Measurements from ENCODE around the gene SFXN5.

The SFXN5 gene

DNA sequence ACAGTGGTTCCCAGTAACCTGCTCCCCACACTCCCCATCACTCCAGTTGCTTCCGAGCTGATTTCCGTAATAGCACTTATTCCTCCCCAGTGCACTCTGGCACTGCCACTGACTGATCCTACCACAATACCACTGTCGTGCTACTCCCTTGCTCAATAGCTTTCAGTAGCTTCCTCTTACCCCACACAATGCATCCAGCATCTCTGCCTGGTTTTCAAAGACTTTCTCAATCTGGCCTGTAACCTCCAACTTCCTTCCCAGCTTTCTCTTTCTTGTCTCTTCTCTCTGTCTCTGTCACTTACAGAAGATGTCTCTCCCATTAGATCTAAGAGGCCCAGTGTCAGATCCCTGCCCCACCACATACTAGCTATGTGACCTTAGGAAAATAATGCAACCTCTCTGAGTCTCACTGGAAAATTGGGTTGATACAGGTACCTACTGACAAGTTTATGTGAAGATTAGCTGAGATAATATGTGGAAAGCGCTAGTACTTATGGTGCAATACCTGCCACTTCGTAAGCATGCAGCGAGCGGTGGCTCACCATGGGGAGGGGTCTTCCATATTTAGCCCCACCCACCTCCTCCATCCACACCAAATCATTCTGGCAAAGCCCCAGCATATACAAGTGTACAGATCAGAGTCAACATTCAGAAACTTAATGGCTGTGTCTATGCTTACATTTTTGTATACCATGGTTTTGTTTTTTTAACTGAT, 36.7 kb downstream of the SFXN5 start:
- Mint-ChIP-seq H3K4me1 (no peaks in the 10 kb centered on the region), H3K9me3 (no peaks in the 10 kb centered on the region), H3K27me3 (no peaks in the 10 kb centered on the region), H3K36me3 (no peaks in the 10 kb centered on the region), H3K4me3 (no peak overlapping the region), H3K27ac (no peak overlapping the region)
- no peak for DNase-seq
- CTCF ChIA-PET = interaction anchor here (0.9 to 1.7 kb wide), 2 partner anchors 12 to 51 kb away, joined by 3 read pairs; no protein-coding TSS in a partner anchor

DNA sequence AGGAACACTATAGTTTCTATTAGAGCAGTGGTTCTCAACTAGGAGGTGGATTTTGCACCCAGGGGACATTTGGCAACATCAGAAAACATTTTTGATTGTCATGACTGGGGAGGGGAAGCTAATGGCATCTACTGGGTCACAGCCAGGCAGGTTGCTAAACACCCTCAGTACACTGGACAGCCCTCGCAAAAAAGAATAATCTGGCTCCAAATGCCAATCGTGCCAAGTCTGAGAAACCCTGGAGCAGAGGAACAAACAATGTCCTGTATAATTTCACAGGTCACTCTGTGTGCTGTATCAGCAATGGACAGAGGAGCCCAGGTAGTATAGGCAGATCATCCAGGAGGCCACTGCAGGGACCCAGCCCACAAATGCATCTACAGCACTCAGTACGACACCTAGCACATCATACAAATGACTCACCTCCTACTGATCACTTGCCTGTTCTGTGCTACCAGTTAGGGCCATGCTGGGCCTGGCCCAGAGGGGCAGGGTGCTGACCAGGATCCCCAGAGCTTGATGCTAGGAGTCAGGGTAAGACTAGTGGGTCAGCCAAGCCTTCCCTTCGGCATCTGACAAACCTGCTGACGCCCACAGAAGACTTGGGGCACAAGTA, 37.6 kb downstream of the SFXN5 start:
- H3K27me3 Mint-ChIP-seq = no peaks in the 10 kb centered on the region
- no peak overlapping the region for H3K27ac Mint-ChIP-seq
- no peaks in the 10 kb centered on the region for H3K36me3 Mint-ChIP-seq
- no peaks in the 10 kb centered on the region for H3K4me1 Mint-ChIP-seq
- DNase-seq = no peak
- no peak overlapping the region for H3K4me3 Mint-ChIP-seq
- H3K9me3 Mint-ChIP-seq = no peaks in the 10 kb centered on the region
- CTCF ChIA-PET = interaction anchor here (1.7 kb wide), 1 partner anchor 11 kb away, joined by 3 read pairs; no protein-coding TSS in a partner anchor

DNA sequence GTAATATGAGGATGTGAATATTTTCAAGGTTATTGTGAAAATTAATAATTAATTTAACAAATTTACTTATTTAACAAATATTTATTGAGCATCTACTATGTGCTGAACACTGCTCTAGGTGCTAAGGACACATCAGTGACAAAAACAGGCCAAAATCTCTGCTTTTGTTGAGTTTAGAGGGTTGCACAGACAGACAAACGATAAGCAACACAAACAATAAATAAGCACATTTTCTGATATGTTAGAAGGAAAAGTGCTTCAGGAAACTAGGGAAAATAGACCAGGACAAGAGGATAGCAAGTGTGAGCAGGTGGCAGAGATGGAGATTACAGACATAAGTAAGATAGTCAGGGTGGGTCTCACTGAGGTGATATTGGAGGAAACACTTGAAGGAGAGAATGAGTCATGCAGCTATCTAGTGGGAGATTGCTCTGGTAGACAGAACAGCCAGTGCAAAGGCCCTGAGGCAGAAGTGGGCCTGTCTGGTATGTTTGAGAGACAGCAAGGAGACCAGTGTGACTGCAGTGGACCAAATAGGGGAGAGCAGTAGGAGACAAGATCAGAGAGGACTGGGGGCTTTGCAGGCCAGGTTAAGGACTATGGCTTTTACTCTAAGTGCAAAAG, 38.3 kb downstream of the SFXN5 start:
- H3K9me3 Mint-ChIP-seq = no peaks in the 10 kb centered on the region
- no peak overlapping the region for H3K4me3 Mint-ChIP-seq
- no peaks in the 10 kb centered on the region for H3K4me1 Mint-ChIP-seq
- no peak overlapping the region for H3K27ac Mint-ChIP-seq
- no peaks in the 10 kb centered on the region for H3K27me3 Mint-ChIP-seq
- CTCF ChIA-PET = interaction anchor here (0.7 to 1.7 kb wide), 2 partner anchors 10 to 41 kb away, joined by 3 read pairs; no protein-coding TSS in a partner anchor
- no peak for DNase-seq
- no peaks in the 10 kb centered on the region for H3K36me3 Mint-ChIP-seq

DNA sequence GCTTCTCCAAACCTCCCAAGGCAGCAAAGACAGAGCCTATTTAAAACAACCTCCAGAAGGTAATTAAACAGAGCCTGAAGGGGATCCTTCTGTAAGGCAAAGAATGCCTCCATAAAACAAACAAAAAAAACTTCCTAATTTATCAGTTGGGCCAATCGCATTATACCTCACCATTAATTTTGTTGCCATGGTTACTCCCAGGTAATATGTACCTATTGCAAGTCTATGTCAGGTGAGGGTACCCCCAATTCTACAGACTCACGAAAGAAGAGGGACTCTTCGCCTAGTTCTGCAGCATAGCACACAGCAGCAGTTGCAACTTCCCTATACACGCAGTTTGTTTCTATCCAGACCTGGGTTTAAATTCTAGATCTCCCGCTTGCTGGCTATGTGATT, 38.8 kb downstream of the SFXN5 start:
- Mint-ChIP-seq H3K27ac (no peak overlapping the region), H3K36me3 (no peaks in the 10 kb centered on the region), H3K9me3 (no peaks in the 10 kb centered on the region), H3K4me1 (no peaks in the 10 kb centered on the region), H3K4me3 (no peak overlapping the region), H3K27me3 (no peaks in the 10 kb centered on the region)
- CTCF ChIA-PET = interaction anchor here (0.7 to 1.7 kb wide), 2 partner anchors 10 to 41 kb away, joined by 3 read pairs; no protein-coding TSS in a partner anchor
- no peak for DNase-seq

DNA sequence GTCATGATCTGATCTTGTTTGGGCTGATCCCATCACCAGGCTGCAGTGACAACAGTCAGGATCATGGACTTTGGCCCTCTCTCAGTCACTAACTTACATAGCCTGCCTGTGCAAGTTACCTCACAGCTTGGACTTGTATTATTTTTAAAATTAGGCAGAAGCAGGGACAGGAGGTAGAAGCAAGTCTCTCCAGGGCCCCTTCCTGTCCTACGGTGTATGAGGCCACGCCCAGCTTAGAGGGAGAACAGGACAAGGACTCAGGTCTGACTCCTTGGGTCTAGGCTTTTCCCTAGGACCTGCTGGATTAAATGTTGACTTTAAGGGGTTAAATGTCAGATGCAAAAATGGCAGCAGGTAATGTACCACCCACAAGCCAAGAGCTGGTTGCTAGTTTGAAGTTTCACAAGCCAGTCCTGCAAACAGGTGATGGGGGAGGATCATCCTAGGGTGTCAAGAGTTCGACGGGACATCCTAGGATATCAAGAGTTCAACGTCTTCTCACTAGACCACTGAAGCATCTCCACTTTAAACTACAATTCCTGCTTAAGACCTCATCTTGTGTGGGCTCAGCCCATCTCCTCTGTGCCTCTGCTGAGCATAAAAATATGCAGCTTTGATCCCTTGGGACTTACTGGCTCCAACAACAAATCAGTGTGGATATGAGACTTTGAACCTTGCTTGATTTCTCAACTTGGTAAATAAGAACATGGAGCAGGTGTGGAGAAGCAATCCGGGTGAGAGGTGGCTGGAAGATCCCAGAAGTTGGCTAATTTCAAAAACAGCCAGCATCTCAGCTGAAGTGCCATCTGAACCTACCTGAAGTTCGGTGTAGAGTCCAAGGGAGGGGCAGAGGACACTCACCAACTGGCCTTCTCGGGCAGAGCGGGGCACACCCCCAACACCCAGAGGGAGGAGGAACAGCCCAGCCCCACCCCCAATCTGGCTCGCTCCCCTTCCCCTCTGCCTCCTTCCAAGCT, 39.5 kb downstream of the SFXN5 start:
- no peak overlapping the region for H3K27ac Mint-ChIP-seq

DNA sequence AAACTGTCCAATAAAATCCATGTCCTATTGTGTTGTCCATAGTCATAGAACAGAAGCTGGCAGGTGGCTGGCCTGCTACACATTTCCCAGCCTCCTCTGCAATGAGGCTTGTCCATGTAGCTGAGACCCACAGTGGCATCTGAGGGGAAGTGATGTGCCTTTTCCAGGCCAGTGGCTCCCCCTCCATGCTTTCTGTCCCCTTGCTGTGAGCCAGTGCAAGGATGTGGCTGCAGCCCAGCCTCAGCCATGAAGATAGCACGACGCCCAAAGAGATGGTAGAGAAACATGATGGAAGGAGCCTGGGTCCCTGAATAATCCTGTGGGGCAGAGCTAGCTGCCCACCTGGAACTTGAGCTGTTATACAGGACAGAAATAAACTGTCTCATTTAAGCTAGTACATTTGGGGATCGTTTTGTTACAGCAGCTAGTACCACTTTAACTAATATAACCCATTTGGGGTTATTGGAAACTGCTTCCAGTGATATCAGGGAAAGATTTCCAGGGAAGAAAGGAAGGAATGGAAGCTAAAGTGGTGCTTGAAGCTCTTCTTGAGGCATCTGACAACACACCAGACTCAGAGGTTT, 40.3 kb downstream of the SFXN5 start:
- DNase-seq = no peak
- H3K4me1 Mint-ChIP-seq = no peaks in the 10 kb centered on the region
- no peaks in the 10 kb centered on the region for H3K36me3 Mint-ChIP-seq
- no peaks in the 10 kb centered on the region for H3K27me3 Mint-ChIP-seq
- CTCF ChIA-PET = interaction anchor here (0.8 to 0.9 kb wide), 2 partner anchors 37 to 57 kb away, joined by 3 read pairs; no protein-coding TSS in a partner anchor
- no peaks in the 10 kb centered on the region for H3K9me3 Mint-ChIP-seq
- H3K4me3 Mint-ChIP-seq = no peak overlapping the region
- no peak overlapping the region for H3K27ac Mint-ChIP-seq

More for the DNA sequence above, 39.5 kb downstream of the SFXN5 start:
- no peak for DNase-seq
- H3K27me3 Mint-ChIP-seq = no peaks in the 10 kb centered on the region
- no peaks in the 10 kb centered on the region for H3K9me3 Mint-ChIP-seq
- no peak overlapping the region for H3K4me3 Mint-ChIP-seq
- no peaks in the 10 kb centered on the region for H3K4me1 Mint-ChIP-seq
- CTCF ChIA-PET = interaction anchor here (0.7 to 0.9 kb wide), 3 partner anchors 38 to 58 kb away, joined by 3 read pairs; no protein-coding TSS in a partner anchor
- no peaks in the 10 kb centered on the region for H3K36me3 Mint-ChIP-seq

DNA sequence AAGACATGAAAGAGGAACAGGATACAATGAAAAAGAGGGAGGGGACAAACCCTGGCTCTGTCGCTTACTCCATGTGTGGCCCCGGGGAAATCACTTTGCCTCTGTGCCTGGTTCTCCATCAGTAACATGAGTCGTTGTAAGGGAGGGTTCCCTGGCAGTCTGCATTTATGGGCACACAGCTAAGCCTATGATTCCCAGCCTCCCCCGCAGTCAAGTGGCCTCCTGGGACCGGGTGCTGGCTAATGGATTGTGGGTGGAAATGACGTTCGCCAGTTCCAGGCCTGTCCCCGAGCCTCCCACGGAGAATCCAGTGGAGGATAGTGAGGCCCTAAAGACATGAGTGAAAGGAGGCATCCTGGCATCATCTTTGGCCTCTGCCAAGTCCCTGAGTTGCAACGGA, 42.7 kb downstream of the SFXN5 start:
- CTCF ChIA-PET = no interaction called here
- no peak overlapping the region for H3K27ac Mint-ChIP-seq
- DNase-seq = no peak
- no peaks in the 10 kb centered on the region for H3K36me3 Mint-ChIP-seq
- H3K4me1 Mint-ChIP-seq = no peaks in the 10 kb centered on the region
- no peaks in the 10 kb centered on the region for H3K27me3 Mint-ChIP-seq
- H3K9me3 Mint-ChIP-seq = no peaks in the 10 kb centered on the region
- no peak overlapping the region for H3K4me3 Mint-ChIP-seq

DNA sequence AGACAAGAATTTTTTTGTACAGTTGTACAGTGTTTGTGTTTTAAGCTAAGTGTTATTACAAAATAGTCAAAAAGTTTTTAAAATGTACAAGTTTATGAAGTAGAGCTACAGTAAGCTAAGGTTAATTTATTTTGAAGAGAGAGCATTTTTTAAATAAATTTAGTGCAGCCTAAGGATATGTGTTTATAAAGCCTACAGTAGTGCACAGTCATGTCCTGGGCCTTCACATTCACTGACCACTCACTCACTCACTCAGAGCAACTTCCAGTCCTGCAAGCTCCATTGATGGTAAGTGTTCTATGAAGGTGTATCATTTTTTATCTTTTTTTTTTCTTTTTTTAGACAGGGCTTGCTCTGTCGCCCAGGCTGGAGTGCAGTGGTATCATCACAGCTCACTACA, 44.2 kb downstream of the SFXN5 start:
- Mint-ChIP-seq H3K4me1 (no peaks in the 10 kb centered on the region), H3K4me3 (no peak overlapping the region), H3K36me3 (no peaks in the 10 kb centered on the region), H3K27ac (no peak overlapping the region), H3K9me3 (no peaks in the 10 kb centered on the region), H3K27me3 (no peaks in the 10 kb centered on the region)
- CTCF ChIA-PET = no interaction called here
- no peak for DNase-seq

DNA sequence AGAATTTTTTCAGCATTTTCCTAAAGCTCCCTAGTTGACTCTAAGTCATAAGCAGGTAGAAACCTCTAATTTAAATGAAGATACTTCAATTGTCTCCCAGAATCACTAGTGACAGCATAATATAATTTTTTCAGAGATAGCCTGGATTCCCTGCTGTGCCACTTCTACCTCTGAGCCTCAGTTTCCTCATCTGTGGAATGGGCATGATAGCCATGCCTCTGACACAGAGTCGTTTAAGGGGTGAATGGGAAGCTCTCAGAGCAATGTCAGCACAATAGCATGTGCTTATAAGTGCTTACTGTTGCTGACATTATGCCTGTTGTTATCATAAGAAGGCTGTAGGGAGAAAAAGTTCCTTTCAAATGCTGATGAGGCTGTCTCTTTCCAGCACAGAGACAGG, 48.0 kb downstream of the SFXN5 start:
- CTCF ChIA-PET = interaction anchor here (1.3 kb wide), 1 partner anchor 10 kb away, joined by 3 read pairs; no protein-coding TSS in a partner anchor
- no peak for DNase-seq
- no peaks in the 10 kb centered on the region for H3K4me1 Mint-ChIP-seq
- H3K36me3 Mint-ChIP-seq = no peaks in the 10 kb centered on the region
- no peak overlapping the region for H3K4me3 Mint-ChIP-seq
- H3K9me3 Mint-ChIP-seq = no peaks in the 10 kb centered on the region
- no peak overlapping the region for H3K27ac Mint-ChIP-seq
- H3K27me3 Mint-ChIP-seq = no peaks in the 10 kb centered on the region

DNA sequence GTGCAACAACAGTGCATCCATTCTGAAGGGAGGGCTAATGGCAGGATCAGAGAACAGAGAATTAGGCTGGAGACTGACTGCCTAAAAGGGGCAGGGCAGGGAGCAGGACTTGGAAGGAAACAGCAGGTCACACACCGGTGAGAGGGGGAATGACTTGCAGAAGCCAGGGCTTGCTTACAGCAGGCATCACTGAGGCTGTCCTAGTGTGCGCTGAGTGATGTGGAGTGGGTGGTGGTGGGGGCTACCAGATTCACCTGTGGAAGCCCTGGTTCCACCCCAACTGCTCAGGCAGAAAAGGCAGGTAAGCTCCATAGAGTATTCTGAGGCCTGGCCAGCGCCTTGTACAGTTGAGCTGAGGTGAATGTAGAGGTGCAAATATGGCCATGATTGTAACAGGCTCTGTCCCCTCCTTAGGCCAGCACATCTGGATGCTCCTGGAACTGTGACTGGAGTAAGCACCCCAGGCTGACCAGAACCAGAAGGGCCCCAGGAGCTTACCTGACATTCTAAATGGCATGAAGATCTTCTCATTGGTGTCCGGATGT, 49.4 kb downstream of the SFXN5 start:
- no peaks in the 10 kb centered on the region for H3K36me3 Mint-ChIP-seq
- CTCF ChIA-PET = interaction anchor here (1.3 kb wide), 1 partner anchor 12 kb away, joined by 3 read pairs; no protein-coding TSS in a partner anchor

DNA sequence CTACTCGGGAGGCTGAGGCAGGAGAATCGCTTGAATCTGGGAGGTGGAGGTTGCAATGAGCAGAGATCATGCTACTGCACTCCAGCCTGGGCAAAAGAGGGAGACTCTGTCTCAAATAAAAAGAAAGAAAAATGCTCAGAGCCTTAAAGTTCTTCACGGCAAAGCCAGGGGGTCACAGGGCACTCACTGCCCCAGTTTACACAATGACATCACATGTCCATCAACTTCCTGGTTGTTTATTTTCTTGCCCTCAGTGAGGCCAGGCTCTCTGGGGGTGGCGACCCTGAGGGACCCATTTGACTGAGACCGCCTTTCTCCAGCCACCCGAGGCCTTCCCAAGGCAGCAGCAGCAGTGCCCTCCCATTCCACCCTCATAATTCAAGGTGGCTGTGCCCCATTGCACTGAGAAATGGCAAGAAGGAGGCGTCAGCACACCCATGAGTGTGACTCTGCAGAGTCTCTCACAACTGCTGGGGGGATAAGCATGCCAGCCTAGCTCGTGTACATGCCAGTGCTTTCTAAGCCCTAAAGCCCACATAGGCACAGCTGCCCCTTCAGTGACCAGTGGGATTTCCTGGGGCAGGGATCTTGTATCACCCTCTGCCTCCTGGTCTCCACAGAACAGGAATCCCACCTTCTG, 50.0 kb downstream of the SFXN5 start:
- no peaks in the 10 kb centered on the region for H3K36me3 Mint-ChIP-seq
- H3K27me3 Mint-ChIP-seq = peaks cover 3% of the 10 kb centered on the region
- no peaks in the 10 kb centered on the region for H3K4me1 Mint-ChIP-seq
- CTCF ChIA-PET = no interaction called here
- no peak overlapping the region for H3K4me3 Mint-ChIP-seq
- no peak overlapping the region for H3K27ac Mint-ChIP-seq
- H3K9me3 Mint-ChIP-seq = no peaks in the 10 kb centered on the region
- no peak for DNase-seq

More for the DNA sequence above, 49.4 kb downstream of the SFXN5 start:
- Mint-ChIP-seq H3K4me3 (no peak overlapping the region), H3K4me1 (no peaks in the 10 kb centered on the region), H3K9me3 (no peaks in the 10 kb centered on the region), H3K27ac (no peak overlapping the region), H3K27me3 (peaks cover 3% of the 10 kb centered on the region)
- DNase-seq = no peak

DNA sequence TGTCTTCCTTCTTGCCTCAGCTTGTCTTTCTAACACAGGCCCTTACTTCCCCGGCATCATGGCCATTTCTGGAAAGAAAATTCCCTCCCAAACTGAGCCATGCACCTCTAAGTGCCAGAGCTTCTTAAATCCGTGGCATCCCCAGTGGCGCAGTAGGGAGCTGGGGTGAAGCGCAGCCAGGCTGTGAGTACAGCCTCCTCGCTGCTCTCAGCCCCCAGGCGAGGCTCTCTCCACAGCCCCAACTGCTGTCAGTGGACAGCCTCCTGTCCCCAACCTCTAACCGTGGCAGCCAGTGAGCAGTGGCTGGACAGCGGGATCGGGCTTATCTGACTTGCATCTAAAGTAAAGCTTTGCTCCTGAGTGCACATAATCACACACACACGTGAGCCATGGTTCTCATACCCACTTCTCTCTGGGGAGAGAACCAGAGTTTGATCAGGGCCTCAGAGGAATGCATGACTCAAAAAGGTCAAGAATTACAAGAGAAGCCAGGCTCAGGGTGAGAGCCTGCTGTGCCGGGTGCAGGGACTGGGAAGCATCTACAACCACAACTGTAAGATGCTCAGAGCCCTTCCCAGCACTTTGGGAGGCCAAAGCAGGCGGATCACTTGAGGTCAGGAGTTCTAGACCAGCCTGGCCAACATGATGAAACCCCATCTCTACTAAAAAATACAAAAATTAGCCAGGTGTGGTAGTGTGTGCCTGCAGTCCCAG, 50.7 kb downstream of the SFXN5 start:
- no peaks in the 10 kb centered on the region for H3K36me3 Mint-ChIP-seq
- H3K27me3 Mint-ChIP-seq = peaks cover 3% of the 10 kb centered on the region
- H3K9me3 Mint-ChIP-seq = no peaks in the 10 kb centered on the region
- H3K4me1 Mint-ChIP-seq = no peaks in the 10 kb centered on the region
- H3K4me3 Mint-ChIP-seq = no peak overlapping the region
- CTCF ChIA-PET = no interaction called here
- no peak overlapping the region for H3K27ac Mint-ChIP-seq
- DNase-seq = no peak

All from activated naive CD4-positive, alpha-beta T cell treated with anti-CD3 and anti-CD28 coated beads, Interleukin-2, amount 10 ng/mL, durations not matched to agents 7 days and 5 days (primary cell).